MM.1S (cell line): ENCODE data around the gene ZNF346.

ENCODE experiments used
- DNase-seq: peaks from one replicate; pipeline ENCODE4 v3.0.0-alpha.2; 2015
- H2AFZ ChIP-seq: fragments of 300-600 bp; sonication (generic); 2 replicates; pipeline ENCODE4 v1.6.0; 2016; ENCODE audit warnings: antibody characterized with exemption, low read length
- H3F3A ChIP-seq: fragments of 300-600 bp; sonication (generic); 2 replicates; pipeline ENCODE4 v1.6.1; 2016; ENCODE audit warnings: mild to moderate bottlenecking, antibody characterized with exemption, low read length, moderate library complexity, mixed read lengths; ENCODE audit not compliant: insufficient read depth
- H3K27ac ChIP-seq: fragments of 300-600 bp; sonication (generic); 2 replicates; pipeline ENCODE4 v1.5.1; 2016; ENCODE audit warnings: mild to moderate bottlenecking, low read length
- H3K27me3 ChIP-seq: fragments of 300-600 bp; sonication (generic); replicated peaks from 2 replicates; pipeline ENCODE4 v1.6.0; 2016; ENCODE audit warnings: low read length; ENCODE audit not compliant: insufficient read depth
- H3K36me3 ChIP-seq: fragments of 300-600 bp; sonication (generic); replicated peaks from 2 replicates; pipeline ENCODE4 v1.6.1; 2016; ENCODE audit warnings: mild to moderate bottlenecking, low read length, mixed read lengths; ENCODE audit not compliant: insufficient read depth
- H3K4me1 ChIP-seq: fragments of 300-600 bp; sonication (generic); 2 replicates; pipeline ENCODE4 v1.6.1; 2016; ENCODE audit warnings: low read length, mixed read lengths
- H3K4me2 ChIP-seq: fragments of 300-600 bp; sonication (generic); 2 replicates; pipeline ENCODE4 v1.6.0; 2016; ENCODE audit warnings: low read depth, low read length
- H3K4me3 ChIP-seq: fragments of 300-600 bp; sonication (generic); 2 replicates; pipeline ENCODE4 v1.5.1; 2016; ENCODE audit warnings: low read length, mixed read lengths
- H3K79me2 ChIP-seq: fragments of 300-600 bp; sonication (generic); 2 replicates; pipeline ENCODE4 v1.6.1; 2016; ENCODE audit warnings: mixed run types, low read length, mixed read lengths
- H3K9ac ChIP-seq: fragments of 300-600 bp; sonication (generic); 2 replicates; pipeline ENCODE4 v1.6.1; 2016; ENCODE audit warnings: low read length, mixed read lengths
- H3K9me2 ChIP-seq: fragments of 300-600 bp; sonication (generic); replicated peaks from 2 replicates; pipeline ENCODE4 v1.6.1; 2016; ENCODE audit warnings: mild to moderate bottlenecking, low read length, mixed read lengths; ENCODE audit not compliant: insufficient read depth
- H3K9me3 ChIP-seq: fragments of 300-600 bp; sonication (generic); replicated peaks from 2 replicates; pipeline ENCODE4 v1.6.1; 2016; ENCODE audit warnings: mild to moderate bottlenecking, low read length, mixed read lengths; ENCODE audit not compliant: insufficient read depth
- H4K20me1 ChIP-seq: fragments of 300-600 bp; sonication (generic); 2 replicates; pipeline ENCODE4 v1.6.1; 2016; ENCODE audit warnings: mild to moderate bottlenecking, low read length, moderate library complexity, mixed read lengths; ENCODE audit not compliant: insufficient read depth
- CTCF ChIP-seq: fragments of 300-600 bp; sonication (generic); IDR thresholded peaks from 2 replicates; pipeline ENCODE4 v1.5.1; 2016; ENCODE audit warnings: antibody characterized with exemption, low read length, mixed read lengths
- EZH2 ChIP-seq: fragments of 300-600 bp; sonication (generic); optimal IDR thresholded peaks from 2 replicates; pipeline ENCODE3; 2017; ENCODE audit warnings: low read depth, mild to moderate bottlenecking, antibody characterized with exemption, low read length, mixed read lengths
- EZH2phosphoT487 ChIP-seq: fragments of 300-600 bp; sonication (generic); IDR thresholded peaks from 2 replicates; pipeline ENCODE4 v1.6.1; 2018; ENCODE audit warnings: antibody characterized with exemption, low read length

ZNF346 gene

GRCh38 chr5:177111720-177112394 lies 89.4 kb downstream of the ZNF346 start:
- 0 out of 2 replicates have a peak, but pooled peaks cover 6% of the 10 kb centered on the region for H3K4me1 ChIP-seq
- no peaks in the 10 kb centered on the region for H3K79me2 ChIP-seq
- no peak overlapping the region for H3K27ac ChIP-seq
- H3K9me2 ChIP-seq: no peaks in the 10 kb centered on the region
- H4K20me1 ChIP-seq: no peaks in the 10 kb centered on the region
- no peaks in the 10 kb centered on the region for H3K27me3 ChIP-seq
- H2AFZ ChIP-seq: peak overlapping the region; percentile 59
- H3K36me3 ChIP-seq: no peaks in the 10 kb centered on the region
- peak overlapping the region; percentile 30 for H3K4me2 ChIP-seq
- peak; percentile 42 for DNase-seq
- H3K4me3 ChIP-seq: no peak overlapping the region; the same call in 1 of the 2 replicates
- no peaks in the 10 kb centered on the region for H3F3A ChIP-seq
- TF ChIP-seq EZH2phosphoT487 (no peak), CTCF (peak; percentile 95), EZH2 (no peak)
- no peak overlapping the region for H3K9ac ChIP-seq
- no peaks in the 10 kb centered on the region for H3K9me3 ChIP-seq

GRCh38 chr5:177112589-177113220 lies 90.2 kb downstream of the ZNF346 start:
- Histone ChIP-seq H3K79me2 (no peaks in the 10 kb centered on the region), H3K27me3 (no peaks in the 10 kb centered on the region), H3K9me3 (no peaks in the 10 kb centered on the region), H3K9ac (no peak overlapping the region), H2AFZ (no peak overlapping the region), H3K4me2 (no peak overlapping the region), H3K9me2 (no peaks in the 10 kb centered on the region), H3K4me1 (0 out of 2 replicates have a peak, but pooled peaks cover 6% of the 10 kb centered on the region), H3K36me3 (no peaks in the 10 kb centered on the region), H4K20me1 (no peaks in the 10 kb centered on the region), H3K27ac (no peak overlapping the region), H3F3A (no peaks in the 10 kb centered on the region), H3K4me3 (no peak overlapping the region)
- no peak for DNase-seq
- no peak for TF ChIP-seq CTCF
- TF ChIP-seq EZH2phosphoT487: no peak
- no peak for TF ChIP-seq EZH2

GRCh38 chr5:177113566-177114424 lies 91.3 kb downstream of the ZNF346 start:
- Histone ChIP-seq H3K4me3 (no peak overlapping the region), H3K4me2 (no peak overlapping the region), H3F3A (no peaks in the 10 kb centered on the region), H3K27ac (no peak overlapping the region), H3K27me3 (no peaks in the 10 kb centered on the region), H3K36me3 (no peaks in the 10 kb centered on the region), H3K9me3 (no peaks in the 10 kb centered on the region), H3K9ac (no peak overlapping the region), H3K79me2 (no peaks in the 10 kb centered on the region), H4K20me1 (no peaks in the 10 kb centered on the region), H3K4me1 (0 out of 2 replicates have a peak, but pooled peaks cover 6% of the 10 kb centered on the region), H2AFZ (peak overlapping the region; percentile 67), H3K9me2 (no peaks in the 10 kb centered on the region)
- TF ChIP-seq EZH2: no peak
- peak; percentile 98 for TF ChIP-seq CTCF
- DNase-seq: peak; percentile 64
